Epithelial cell of esophagus (primary cell): ENCODE measurements around the gene PLCXD3.

ENCODE experiments used
- DNase-seq: peaks from one replicate; pipeline ENCODE4 v3.0.0; 2010; ENCODE audit warnings: low read depth
- H3K4me3 ChIP-seq: 2 replicates; pipeline ENCODE4 v1.5.1; 2011; ENCODE audit warnings: mild to moderate bottlenecking, low read length, control low read depth
- TF ChIP-seq, protein P1 (sequence below): IDR thresholded peaks from 2 replicates; pipeline ENCODE4 v1.5.1; 2011; ENCODE audit warnings: low read depth, mild to moderate bottlenecking, low read length, control low read depth, inconsistent platforms; ENCODE audit not compliant: insufficient read depth; ENCODE audit errors: missing control alignments

Gene PLCXD3

DNA sequence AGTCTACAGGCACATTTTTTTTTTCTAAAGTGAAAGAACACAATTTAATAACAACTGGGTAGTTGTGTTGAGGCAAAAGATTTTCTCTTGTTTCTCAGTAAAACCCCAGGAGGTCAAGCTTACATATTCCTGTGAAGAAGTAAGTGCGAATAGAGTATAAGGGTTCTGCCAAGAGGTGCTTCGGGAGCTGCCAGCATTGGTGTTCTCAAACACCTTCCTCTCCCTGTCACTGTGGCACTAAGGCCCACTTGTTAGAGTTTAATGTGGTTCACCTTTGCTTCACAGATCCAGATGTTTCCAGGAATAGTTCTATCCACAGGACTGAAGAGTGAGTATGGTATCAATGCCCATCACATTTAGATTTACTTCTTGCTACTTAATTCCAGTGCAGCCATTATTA, 205.3 kb downstream of the PLCXD3 start:
- DNase-seq = no peak
- H3K4me3 ChIP-seq = no peak overlapping the region
- TF ChIP-seq, protein P1, sequence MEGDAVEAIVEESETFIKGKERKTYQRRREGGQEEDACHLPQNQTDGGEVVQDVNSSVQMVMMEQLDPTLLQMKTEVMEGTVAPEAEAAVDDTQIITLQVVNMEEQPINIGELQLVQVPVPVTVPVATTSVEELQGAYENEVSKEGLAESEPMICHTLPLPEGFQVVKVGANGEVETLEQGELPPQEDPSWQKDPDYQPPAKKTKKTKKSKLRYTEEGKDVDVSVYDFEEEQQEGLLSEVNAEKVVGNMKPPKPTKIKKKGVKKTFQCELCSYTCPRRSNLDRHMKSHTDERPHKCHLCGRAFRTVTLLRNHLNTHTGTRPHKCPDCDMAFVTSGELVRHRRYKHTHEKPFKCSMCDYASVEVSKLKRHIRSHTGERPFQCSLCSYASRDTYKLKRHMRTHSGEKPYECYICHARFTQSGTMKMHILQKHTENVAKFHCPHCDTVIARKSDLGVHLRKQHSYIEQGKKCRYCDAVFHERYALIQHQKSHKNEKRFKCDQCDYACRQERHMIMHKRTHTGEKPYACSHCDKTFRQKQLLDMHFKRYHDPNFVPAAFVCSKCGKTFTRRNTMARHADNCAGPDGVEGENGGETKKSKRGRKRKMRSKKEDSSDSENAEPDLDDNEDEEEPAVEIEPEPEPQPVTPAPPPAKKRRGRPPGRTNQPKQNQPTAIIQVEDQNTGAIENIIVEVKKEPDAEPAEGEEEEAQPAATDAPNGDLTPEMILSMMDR = no peak

DNA sequence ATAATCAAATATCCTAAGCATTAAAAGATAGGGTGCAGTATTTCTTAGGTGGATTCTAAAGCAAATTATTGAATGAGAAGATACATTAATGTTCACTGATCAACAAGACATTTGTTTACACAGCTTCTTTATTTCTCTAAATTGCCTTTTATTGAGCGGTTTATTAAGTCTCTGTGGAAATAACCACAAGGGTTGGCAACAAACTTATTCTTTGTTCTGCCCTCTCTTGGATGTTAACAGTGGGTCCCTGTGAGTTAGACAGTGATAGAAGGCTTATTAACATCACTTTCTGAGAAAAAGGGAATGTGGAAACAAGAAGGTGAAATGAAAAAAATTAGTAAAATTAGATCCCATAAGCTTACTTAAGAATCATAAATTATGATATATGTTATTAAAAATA, 214.3 kb downstream of the PLCXD3 start:
- no peak overlapping the region for H3K4me3 ChIP-seq
- no peak for DNase-seq
- TF ChIP-seq, protein P1 = no peak

DNA sequence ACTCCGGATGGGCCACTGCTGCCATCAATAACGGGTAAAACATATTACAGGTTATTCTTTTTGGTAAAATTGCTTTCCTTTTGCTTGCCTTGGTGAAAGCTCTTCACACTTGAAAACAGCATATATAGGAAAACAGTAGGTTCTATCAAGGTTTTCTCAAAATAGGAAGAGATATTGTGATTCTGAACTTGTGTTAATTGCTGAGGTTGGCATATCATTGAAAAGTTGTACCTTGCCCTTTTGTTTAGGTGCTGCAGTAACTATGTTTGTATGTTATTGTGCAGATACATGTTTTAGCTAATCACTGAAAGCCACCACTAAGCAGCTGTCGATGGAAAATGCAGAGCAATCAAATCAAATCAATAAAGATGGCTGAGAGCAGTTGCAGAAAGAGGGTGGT, 219.1 kb downstream of the PLCXD3 start:
- TF ChIP-seq, protein P1 = no peak
- DNase-seq = no peak

DNA sequence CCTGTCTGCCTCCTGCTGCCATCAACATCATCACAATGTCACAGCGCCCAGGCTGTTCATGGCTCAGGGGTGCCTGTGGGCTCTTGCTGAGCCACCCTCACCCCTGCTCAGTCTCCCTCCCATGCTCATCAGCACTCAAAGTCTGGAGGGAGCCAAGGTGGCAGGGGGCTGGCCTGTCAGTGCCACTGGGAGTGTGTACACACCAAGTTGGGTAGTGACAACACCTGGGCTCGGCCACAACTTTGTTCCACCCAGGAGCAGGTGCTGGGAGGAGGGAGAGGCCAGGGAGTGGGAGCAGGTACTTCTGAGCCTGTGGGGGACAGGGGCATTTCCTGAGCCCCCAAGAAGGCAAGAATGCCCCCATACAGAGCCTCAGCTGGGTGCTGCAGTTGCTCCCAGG, 219.6 kb downstream of the PLCXD3 start:
- no peak overlapping the region for H3K4me3 ChIP-seq
- TF ChIP-seq, protein P1 = no peak
- no peak for DNase-seq

More for the DNA sequence above, 219.1 kb downstream of the PLCXD3 start:
- H3K4me3 ChIP-seq = no peak overlapping the region

DNA sequence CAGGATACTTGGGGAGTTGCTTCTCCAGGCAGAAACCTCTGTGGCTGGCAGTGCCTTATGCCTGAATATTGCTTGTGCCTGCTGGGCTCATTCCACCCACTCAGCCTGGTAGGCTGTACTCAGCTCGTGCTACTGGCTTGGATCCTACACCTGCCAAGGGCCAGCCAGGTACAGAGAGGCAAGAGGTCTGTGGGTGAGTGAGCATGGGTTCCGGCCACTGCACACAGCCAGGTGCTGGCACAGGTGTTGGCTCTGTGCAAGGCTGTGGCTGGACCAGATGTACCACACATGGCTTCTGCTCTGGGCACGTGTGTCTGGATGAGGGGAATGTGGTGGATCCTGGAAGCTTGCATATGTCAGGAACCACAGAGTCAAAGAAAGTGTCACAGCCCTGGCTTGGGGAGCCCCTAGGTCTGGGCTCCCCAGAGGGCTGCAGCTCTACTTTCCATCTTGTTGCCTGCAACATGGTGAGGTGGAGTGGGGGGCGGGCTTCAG, 220.4 kb downstream of the PLCXD3 start:
- DNase-seq = no peak
- TF ChIP-seq, protein P1 = no peak
- H3K4me3 ChIP-seq = no peak overlapping the region

DNA sequence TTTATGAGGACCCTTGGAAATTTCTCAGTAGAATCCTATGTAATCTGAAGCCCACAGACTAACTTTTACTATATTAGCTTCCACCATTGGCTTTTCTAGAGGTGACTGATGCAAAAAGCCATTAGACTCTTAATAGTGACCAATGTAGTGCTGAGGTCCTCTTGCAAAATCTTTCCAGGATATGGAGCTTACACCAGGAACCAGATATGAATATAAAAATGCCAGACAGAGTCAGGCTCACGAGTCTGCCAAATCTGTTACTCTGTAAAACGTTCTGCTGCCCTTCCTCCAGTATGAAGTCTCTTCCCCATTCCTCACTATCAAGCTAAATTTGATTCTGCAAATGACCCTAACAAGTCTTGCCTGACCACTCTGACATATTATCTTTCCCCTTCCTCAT, 223.7 kb downstream of the PLCXD3 start:
- TF ChIP-seq, protein P1 = no peak
- DNase-seq = no peak
- H3K4me3 ChIP-seq = no peak overlapping the region

DNA sequence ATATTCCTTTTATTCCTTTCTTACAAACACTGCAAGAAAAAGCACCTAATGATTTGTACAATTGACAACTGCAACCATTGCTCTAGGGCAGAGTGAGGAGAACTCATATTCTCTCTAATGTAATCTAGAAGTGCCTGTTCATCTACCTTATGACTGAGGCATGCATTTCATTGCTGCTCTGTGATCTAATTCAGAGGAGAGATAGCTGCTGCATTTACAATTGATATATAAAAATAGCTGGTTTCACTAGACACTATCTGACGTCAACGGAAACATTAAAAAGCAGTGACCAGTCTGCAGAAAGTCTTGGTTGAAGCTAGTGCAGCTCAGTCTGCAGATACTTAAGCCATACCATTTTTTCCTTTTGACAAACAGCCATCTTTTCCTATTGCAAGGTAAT, 224.2 kb downstream of the PLCXD3 start:
- DNase-seq = no peak
- TF ChIP-seq, protein P1 = no peak
- H3K4me3 ChIP-seq = no peak overlapping the region
